GM12872 (cell line): ENCODE measurements around the gene PIM3.

Experiments
- CTCF ChIP-seq: IDR thresholded peaks from 3 replicates; pipeline ENCODE4 v1.5.1; 2011; ENCODE audit warnings: low read depth, mild to moderate bottlenecking, low read length, moderate library complexity; ENCODE audit not compliant: insufficient read depth

The PIM3 gene

GRCh38 chr22:49999946-50000586 is 39.5 kb downstream of the PIM3 start:
- no peak for TF ChIP-seq CTCF

- TF ChIP-seq CTCF = no peak
Observed at GRCh38 chr22:50000587-50001387, 40.2 kb downstream of the PIM3 start.

DNA sequence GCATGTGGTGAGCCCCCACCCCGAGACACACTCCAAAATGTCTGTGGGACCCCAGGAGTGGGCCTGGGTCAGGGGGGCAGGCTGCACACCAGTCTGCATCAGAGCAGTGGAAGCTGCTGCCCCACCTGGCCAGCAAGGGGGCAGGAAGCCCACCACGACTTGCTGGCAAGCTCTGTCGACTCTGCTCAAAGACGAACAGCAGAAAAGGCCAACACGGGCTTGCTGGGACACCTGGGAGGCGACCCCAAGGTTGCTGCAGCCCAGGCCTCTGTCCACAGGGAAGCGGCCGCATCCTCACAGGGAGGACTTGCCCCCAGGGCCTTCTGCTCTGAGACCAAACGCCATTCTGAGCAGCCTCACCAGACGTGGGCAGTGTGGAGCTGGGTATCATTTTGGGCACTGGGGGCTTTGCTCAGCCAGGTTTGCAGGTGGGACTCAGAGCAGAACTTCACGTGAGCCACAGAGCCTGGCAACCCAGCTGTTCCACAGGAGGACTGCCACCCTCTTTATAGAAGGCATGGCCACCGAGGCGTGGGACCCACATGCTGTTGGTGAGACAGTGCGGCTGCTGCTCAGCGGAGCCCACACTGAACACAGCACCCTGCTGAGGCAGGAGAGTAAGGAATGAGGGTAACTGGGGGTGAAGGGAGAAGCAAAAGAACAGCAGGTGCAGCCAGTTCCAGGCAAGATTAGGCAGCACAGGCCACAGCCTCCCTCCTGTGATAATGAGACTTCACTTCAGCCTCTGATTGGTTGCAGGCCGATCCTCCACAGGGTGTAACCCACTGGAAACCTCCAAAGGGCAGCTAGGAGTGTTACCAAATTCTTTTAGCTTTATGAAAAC is 41.0 kb downstream of the PIM3 start:
- TF ChIP-seq CTCF = no peak

GRCh38 chr22:50002791-50003190 is 42.2 kb downstream of the PIM3 start:
- TF ChIP-seq CTCF = no peak

DNA sequence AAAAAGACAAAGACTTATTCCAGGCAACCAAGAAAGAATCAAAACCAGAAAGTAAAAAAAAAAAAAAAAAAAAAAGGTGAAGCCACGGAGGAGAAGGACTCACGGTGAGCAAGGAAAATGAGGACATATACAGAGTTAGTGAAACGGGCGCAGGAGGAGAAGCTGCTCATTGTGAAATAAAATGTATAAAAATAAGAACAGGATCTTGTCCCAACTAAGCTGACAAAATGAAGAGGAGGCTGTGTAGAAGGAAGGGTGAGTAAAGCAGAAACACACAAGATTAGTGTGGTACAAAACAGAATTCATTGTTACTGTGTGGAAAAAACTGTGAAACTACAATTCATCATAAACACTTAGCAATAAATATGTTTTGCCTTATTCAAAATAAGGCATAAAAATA is 44.3 kb downstream of the PIM3 start:
- TF ChIP-seq CTCF = no peak

GRCh38 chr22:50007057-50007511 is 46.5 kb downstream of the PIM3 start:
- no peak for TF ChIP-seq CTCF
